T-helper 22 cell (primary cell): ENCODE data around the gene CCDC179.

Source experiments
- DNase-seq: peaks from one replicate; pipeline ENCODE4 v3.0.0-alpha.2; 2020; ENCODE audit warnings: low read depth

The CCDC179 gene

GRCh38 chr11:22860241-22860640 is at the start of gene CCDC179:
Gene CCDC179, minus strand, starts transcription at chr11:22860474. Its CDS starts 53 bp downstream, at chr11:22860421.
- no peak for DNase-seq

DNA sequence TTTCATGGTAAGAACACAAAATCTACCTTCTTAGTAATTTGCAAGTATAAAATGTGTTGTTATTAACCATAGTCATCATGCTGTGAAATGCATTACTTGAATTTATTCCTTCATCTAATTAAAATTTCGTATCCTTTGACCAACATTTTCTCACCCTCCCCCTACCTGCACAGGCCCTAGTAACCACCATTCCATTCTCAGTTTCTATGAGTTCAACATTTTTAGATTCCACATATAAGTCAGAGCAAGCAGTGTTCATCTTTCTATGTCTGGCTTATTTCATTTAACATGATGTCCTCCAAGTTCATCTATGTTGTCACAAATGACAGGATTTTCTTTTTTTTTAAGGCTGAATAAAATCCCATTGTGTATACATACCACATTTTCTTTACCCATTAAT is 43.5 kb upstream of the CCDC179 start:
- DNase-seq: no peak

GRCh38 chr11:22901603-22902002 is 41.3 kb upstream of the CCDC179 start:
- DNase-seq: no peak

DNA sequence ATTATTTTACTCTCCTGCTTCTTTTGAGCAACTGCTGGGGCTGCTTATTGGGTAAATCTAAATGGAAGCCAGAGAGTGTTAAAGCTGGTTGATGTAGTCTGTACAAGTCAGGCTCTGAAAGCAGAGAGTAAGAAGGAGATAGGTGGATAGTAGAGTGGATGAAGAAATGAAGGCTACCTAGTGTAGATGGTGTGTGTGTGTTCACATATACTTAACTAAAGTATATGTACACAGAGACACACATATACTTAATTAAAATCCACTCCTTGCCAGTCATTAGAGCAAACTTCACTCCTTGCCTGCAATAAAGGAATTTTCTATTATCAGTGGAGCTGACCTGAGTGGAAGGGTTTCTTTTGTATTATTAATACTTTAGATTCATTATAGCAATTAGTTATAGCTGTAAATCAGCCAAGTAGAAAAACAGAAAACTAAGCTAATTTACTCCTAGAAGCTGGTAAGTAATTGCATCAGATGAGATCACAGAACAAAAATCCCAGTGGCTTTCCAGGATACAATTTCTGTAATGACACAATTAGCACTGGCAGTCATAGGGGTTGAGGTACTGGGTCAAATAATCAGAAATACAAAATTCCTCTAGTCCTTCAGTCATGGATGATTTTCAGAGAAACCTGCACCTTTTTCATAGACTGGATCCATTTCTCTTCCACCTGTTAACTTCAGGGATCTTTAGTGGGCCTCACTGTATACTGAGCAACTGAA is 40.7 kb upstream of the CCDC179 start:
- no peak for DNase-seq

GRCh38 chr11:22898036-22898435 is 37.8 kb upstream of the CCDC179 start:
- no peak for DNase-seq

DNA sequence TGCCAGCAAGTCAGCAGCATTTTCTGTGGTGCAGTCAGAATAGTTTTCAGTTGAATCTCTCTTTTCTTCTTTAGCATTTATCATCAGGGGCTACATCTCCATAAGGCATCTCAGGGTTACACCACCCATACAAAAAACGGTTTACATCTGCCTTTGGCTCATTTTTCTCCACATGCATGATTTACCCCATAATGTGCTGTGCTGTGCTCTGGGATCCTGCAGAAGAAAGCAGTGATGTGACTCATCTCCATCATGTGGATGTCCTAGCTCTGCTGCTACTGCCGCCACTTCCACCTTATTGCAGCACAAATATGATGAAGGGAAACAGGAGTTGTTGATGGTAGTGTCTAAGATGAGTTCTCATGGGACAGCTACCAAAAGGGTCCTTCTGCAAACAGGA is 30.0 kb upstream of the CCDC179 start:
- DNase-seq: no peak

GRCh38 chr11:22884217-22884616 is 23.9 kb upstream of the CCDC179 start:
- no peak for DNase-seq

- no peak for DNase-seq
Measured at GRCh38 chr11:22879630-22880029, 19.4 kb upstream of the CCDC179 start.

GRCh38 chr11:22878604-22879003 is 18.3 kb upstream of the CCDC179 start:
- DNase-seq: no peak

GRCh38 chr11:22878039-22878438 is 17.8 kb upstream of the CCDC179 start:
- no peak for DNase-seq

GRCh38 chr11:22875869-22876473 is 15.7 kb upstream of the CCDC179 start:
- DNase-seq: peak; percentile 1

DNA sequence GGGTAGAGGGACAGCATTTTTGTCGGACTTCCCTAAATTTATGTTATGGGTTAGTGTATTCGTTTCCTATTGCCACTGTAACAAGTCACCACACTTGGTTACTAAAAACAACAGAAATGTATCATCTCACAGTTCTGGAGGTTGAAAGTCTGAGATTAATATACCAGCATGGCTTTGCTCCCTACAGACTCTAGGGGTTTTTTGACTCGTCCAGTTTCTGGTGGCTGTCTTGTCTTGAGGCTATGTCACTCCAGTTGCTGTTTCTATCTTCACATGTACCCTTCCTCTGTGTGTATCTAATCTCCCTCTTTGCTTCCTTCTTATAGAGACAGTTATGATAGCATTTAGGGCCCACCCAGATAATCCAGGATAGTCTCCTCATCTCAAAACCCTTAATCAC is 9.1 kb upstream of the CCDC179 start:
- DNase-seq: no peak

DNA sequence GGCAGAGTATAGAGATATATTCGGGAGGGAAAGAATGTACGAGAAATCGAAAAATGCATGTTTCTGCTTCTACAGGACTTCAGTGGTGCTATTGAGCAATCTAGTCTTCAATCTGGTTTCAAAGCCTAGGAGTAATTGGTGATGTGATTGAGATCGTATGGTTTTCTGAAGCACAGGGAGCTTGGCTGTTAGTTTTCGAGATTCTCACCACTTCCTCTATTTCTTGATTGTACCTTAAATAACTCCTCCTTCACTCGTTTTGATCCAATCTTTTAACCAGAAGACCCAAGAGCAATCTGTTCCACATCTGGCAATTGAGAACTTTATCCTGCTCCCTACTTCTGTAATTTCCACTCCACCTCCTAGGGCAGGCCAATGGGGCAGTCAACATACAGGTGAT is 518 bp downstream of the CCDC179 start:
- no peak for DNase-seq

GRCh38 chr11:22851477-22851876 is 8.8 kb downstream of the CCDC179 start:
- DNase-seq: no peak

DNA sequence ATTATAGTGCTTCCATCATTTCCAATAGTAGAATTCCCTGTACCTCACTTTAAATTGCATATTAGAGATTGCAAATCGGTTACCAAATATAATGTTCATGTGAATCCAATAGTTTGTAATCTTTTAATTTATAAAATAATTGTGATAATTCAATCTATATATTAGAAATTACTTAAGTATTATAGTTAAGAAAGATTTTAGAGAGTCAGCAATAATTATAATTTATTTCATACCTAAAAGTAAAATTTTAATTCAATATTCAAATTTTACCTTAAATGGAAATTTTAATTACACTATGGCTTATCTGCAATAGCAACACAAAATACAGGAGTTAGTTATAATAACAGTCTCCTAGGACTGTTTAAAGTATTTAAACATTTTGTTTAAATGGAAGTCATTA is 13.5 kb downstream of the CCDC179 start:
- DNase-seq: no peak

DNA sequence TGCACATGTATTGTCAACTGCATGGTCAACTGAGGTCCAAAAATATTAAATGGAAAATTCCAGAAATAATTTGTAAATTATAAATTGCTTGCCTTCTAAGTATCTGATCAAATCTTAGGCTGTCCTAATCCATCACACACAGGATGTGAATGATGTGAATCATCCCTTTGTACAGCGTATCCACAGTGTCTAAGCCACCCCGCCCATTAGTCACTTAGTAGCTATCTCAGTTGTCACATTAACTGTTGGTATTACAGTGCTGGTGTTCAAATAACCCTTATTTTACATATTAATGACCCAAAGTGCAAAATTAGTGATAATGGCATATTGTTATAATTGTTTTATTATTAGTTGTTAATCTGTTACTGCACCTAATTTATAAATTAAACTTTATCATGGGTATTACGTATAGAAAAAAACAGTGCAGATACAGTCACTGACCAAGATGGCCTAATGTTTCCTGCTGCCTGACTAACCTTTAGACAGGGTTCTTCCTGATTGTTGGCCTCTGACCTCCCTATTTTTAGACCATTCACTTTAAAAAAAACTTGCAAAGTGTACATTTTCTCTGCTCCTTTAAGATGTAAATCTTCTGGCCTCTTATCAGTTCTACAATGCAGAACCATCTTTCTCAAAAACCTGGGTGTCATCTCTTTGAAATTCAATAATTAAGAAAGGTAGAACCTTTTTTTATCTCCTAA is 27.8 kb downstream of the CCDC179 start:
- no peak for DNase-seq

- DNase-seq: no peak
Measured at GRCh38 chr11:22830082-22830414, 30.2 kb downstream of the CCDC179 start.

DNA sequence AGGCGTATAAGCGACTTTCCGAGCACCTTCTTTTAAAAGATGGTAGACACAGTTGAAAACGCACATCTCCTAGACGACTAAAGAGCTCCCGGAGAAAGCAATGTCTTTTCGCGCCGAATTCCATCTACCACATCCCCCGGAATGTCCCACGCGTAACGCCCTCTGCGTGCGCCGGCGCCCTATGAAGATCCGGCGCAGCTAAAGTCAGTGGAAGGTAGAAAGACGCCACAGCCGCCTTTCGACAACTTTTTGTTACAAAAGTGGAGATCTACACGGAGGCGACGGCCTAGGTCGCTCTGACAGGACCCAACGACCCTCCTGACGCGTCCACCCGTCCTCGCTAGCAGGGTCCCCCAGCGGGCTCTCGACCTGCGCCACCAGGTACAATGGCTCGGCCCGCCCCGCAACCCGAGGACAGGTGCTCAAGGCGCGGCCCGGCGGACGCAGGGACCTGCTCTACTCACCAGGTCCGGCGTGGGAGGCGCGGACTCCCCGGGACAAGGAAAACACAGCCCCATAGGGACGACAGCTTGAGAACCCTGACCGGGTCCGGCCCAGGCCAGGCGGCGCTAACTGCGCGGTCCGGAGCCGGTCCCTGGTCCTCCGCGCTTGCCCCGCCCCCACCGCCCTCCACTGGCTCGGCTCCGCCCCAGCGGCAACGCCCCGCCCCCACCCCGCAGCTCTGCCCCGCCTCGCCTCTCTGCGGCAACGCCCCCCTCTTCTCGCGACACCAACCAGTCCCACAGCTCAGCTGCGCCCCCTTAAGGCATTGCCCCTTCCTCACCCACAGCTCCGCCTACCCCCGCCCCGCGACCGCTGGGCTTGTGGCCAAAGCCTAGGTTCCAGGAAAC is 30.8 kb downstream of the CCDC179 start, which contains the start of gene SVIP:
Gene SVIP, minus strand, starts transcription at position 571 of the 851 bp plus-strand sequence. Its CDS starts 53 bp downstream, at position 518.
- peak; percentile 82 for DNase-seq

DNA sequence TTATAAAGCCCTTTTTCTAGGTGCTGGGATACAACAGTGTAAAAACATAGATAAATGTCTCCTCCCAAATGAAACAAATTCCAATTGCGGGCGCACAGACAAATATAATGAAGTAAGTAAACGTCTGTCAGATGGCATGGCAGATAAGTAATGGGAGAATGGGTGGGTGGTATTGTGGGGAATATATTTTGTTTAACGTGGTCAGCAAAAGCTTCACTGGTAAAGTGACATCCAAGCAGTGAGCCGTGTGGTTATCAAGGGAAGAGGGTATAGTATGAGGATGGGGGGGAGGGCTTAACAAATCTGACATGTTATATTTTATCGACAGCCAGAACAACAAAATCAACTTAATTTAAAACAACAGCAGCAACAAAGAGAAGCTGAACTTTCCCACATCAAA is 31.9 kb downstream of the CCDC179 start:
- DNase-seq: no peak

GRCh38 chr11:22822203-22822602 is 38.1 kb downstream of the CCDC179 start:
- DNase-seq: no peak

DNA sequence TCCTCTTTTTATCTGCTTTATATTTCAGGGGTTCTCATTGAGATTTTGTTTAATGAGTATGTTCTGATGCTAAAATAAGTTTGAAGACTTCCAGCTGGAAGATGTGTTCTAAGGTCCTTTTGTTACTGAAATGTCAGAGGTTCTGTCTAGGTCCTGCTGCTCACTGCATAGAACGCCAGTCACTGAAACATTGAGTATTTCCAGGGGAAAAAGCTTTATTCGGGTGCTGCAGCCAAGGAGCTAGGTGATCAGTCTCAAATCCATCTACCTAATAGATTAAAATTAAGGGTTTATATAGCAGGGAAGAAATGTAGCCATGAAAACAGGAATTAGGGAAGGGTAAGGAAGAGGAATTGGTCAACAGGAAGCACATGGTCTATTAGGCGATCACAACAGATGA is 50.4 kb downstream of the CCDC179 start:
- no peak for DNase-seq

- DNase-seq: no peak
Measured at GRCh38 chr11:22808571-22809197, 51.6 kb downstream of the CCDC179 start.
